Measurements from ENCODE around the gene MOB4. TPM values are rescaled to one million over a fixed set of nuclear protein-coding genes. Genes with fewer than 3 reads are reported as not detected.
A peak's percentile ranks its signal among the peaks of the same experiment; 100 is the strongest.

The MOB4 gene
- total RNA-seq, 2 experiments from 2014 or later: 23.0 to 34.6 TPM

- TF ChIP-seq EZH2phosphoT487 (IDR thresholded peaks at IDR 0.05; ENCODE audit: borderline replicate concordance, low read depth, low read length) (no peak), CTCF (conservative IDR thresholded peaks at IDR 0.05; ENCODE audit: low read length) (no peak)
- intact Hi-C loops (cut with micrococcal nuclease; ENCODE audit: unreplicated experiment): no loop called here
- no peaks in the 10 kb centered on the region for H3K79me2 ChIP-seq (ENCODE audit: insufficient read depth, low read depth, low read length)
- no peaks in the 10 kb centered on the region for H3K9me2 ChIP-seq (ENCODE audit: insufficient read depth, low read length)
- H3K4me2 ChIP-seq (ENCODE audit: low read length): no peak overlapping the region
- H3K9me3 ChIP-seq (ENCODE audit: low read length): no peaks in the 10 kb centered on the region
- BruUV-seq (replicated peaks): no TSS peak
- no peaks in the 10 kb centered on the region for H3K4me1 ChIP-seq (ENCODE audit: insufficient read depth, low read length, poor library complexity, severe bottlenecking)
- no peak overlapping the region for H3K4me3 ChIP-seq (ENCODE audit: low read depth, low read length, poor library complexity, severe bottlenecking)
- no peak for DNase-seq (ENCODE audit: low spot score)
- H3K36me3 ChIP-seq (ENCODE audit: insufficient read depth, low read length): no peaks in the 10 kb centered on the region
- CTCF ChIA-PET (ENCODE audit: unreplicated experiment): no interaction called here
- H4K20me1 ChIP-seq (ENCODE audit: insufficient read depth, low read length): no peaks in the 10 kb centered on the region
- POLR2A ChIA-PET: no interaction called here
- no peak overlapping the region for H2AFZ ChIP-seq (ENCODE audit: low read length)
- H3K27ac ChIP-seq (ENCODE audit: low read depth, low read length, poor library complexity, severe bottlenecking): no peak overlapping the region
These were observed 81.3 kb downstream of the MOB4 start for GRCh38 chr2:197597166-197597565.

GRCh38 chr2:197598450-197598849 lies 82.6 kb downstream of the MOB4 start:
- intact Hi-C loops (cut with micrococcal nuclease; ENCODE audit: unreplicated experiment): no loop called here
- TF ChIP-seq EZH2phosphoT487 (IDR thresholded peaks at IDR 0.05; ENCODE audit: borderline replicate concordance, low read depth, low read length) (no peak), CTCF (conservative IDR thresholded peaks at IDR 0.05; ENCODE audit: low read length) (no peak)
- no TSS peak for BruUV-seq (replicated peaks)
- H3K4me1 ChIP-seq (ENCODE audit: insufficient read depth, low read length, poor library complexity, severe bottlenecking): no peaks in the 10 kb centered on the region
- no peaks in the 10 kb centered on the region for H3K36me3 ChIP-seq (ENCODE audit: insufficient read depth, low read length)
- no peak overlapping the region for H3K27ac ChIP-seq (ENCODE audit: low read depth, low read length, poor library complexity, severe bottlenecking)
- H3K79me2 ChIP-seq (ENCODE audit: insufficient read depth, low read depth, low read length): no peaks in the 10 kb centered on the region
- DNase-seq (ENCODE audit: low spot score): no peak
- H3K4me3 ChIP-seq (ENCODE audit: low read depth, low read length, poor library complexity, severe bottlenecking): no peak overlapping the region
- CTCF ChIA-PET (ENCODE audit: unreplicated experiment): no interaction called here
- POLR2A ChIA-PET: no interaction called here
- H3K9me3 ChIP-seq (ENCODE audit: low read length): no peaks in the 10 kb centered on the region
- H3K9me2 ChIP-seq (ENCODE audit: insufficient read depth, low read length): no peaks in the 10 kb centered on the region
- no peak overlapping the region for H3K4me2 ChIP-seq (ENCODE audit: low read length)
- no peaks in the 10 kb centered on the region for H4K20me1 ChIP-seq (ENCODE audit: insufficient read depth, low read length)
- H2AFZ ChIP-seq (ENCODE audit: low read length): no peak overlapping the region

GRCh38 chr2:197599285-197599965 lies 83.6 kb downstream of the MOB4 start:
- peak; percentile 63 for DNase-seq (ENCODE audit: low spot score)
- TF ChIP-seq CTCF (conservative IDR thresholded peaks at IDR 0.05; ENCODE audit: low read length): peak; percentile 48; the same call in 1 of the 2 replicates
- no peak for TF ChIP-seq EZH2phosphoT487 (IDR thresholded peaks at IDR 0.05; ENCODE audit: borderline replicate concordance, low read depth, low read length)
- H3K4me3 ChIP-seq (ENCODE audit: low read depth, low read length, poor library complexity, severe bottlenecking): no peak overlapping the region
- ChIA-PET CTCF (ENCODE audit: unreplicated experiment) (no interaction called here), POLR2A (no interaction called here)
- H4K20me1 ChIP-seq (ENCODE audit: insufficient read depth, low read length): no peaks in the 10 kb centered on the region
- BruUV-seq (replicated peaks): no TSS peak
- H3K9me3 ChIP-seq (ENCODE audit: low read length): no peaks in the 10 kb centered on the region
- H3K9me2 ChIP-seq (ENCODE audit: insufficient read depth, low read length): no peaks in the 10 kb centered on the region
- no peaks in the 10 kb centered on the region for H3K36me3 ChIP-seq (ENCODE audit: insufficient read depth, low read length)
- H3K4me1 ChIP-seq (ENCODE audit: insufficient read depth, low read length, poor library complexity, severe bottlenecking): no peaks in the 10 kb centered on the region
- H3K4me2 ChIP-seq (ENCODE audit: low read length): peak overlapping the region; percentile 6; the same call in 1 of the 2 replicates
- peak overlapping the region; percentile 58; the same call in 1 of the 2 replicates for H2AFZ ChIP-seq (ENCODE audit: low read length)
- H3K79me2 ChIP-seq (ENCODE audit: insufficient read depth, low read depth, low read length): no peaks in the 10 kb centered on the region
- intact Hi-C loops (cut with micrococcal nuclease; ENCODE audit: unreplicated experiment): no loop called here
- no peak overlapping the region for H3K27ac ChIP-seq (ENCODE audit: low read depth, low read length, poor library complexity, severe bottlenecking)

All from OCI-LY7 (cell line).